Right ventricle myocardium superior (tissue), 1 donor: ENCODE data around the gene GRIP2. TPM values are rescaled to one million over a fixed set of nuclear protein-coding genes. Genes with fewer than 3 reads are reported as not detected.

ENCODE experiments used
- total RNA-seq: library from RNA; stranded (reverse); fragmentation: NEBNext Ultra II Directional; extraction: Animal tissue kit (Norgen Biotek cat#: 25700); gene quantifications from one replicate; pipeline ENCODE4 v1.2.1, GENCODE V29; 2021
- donor health status: DM: no; HTN: yes; CAD: no; lungs with severe emphysema.

GRIP2 gene
- total RNA-seq, 1 donor from 2014 or later = 40.1 TPM

Other genes with a start within 250 kb of the GRIP2 start
- 13.5 TPM for gene SLC6A6, start 137.7 kb downstream of the GRIP2 start, total RNA-seq
- 12.6 TPM for gene CCDC174, start 111.4 kb upstream of the GRIP2 start, total RNA-seq
- not detected for gene C3orf20, start 134.8 kb upstream of the GRIP2 start, total RNA-seq